ENCODE results near the gene MIA3. TPM values are rescaled to one million over a fixed set of nuclear protein-coding genes. Genes with fewer than 3 reads are reported as not detected.

Gene MIA3
- total and polyA plus RNA-seq, 9 of the 15 experiments (the other 6 are each of a cell fraction or from before 2014, with no cell fraction given): 21.6 to 89.4 (median 40.8) TPM

- TF ChIP-seq PHF8 (IDR thresholded peaks at IDR 0.05; ENCODE audit: borderline replicate concordance, low read length): no peak; the same call in 1 of the 2 replicates
- TF ChIP-seq ZNF431 (CRISPR knock-in tag; IDR thresholded peaks at IDR 0.05): no peak
- TF ChIP-seq E2F1 (CRISPR knock-in tag; IDR thresholded peaks at IDR 0.05): no peak
- TF ChIP-seq ZNF561 (CRISPR knock-in tag; conservative IDR thresholded peaks at IDR 0.05): no peak
- no peak for TF ChIP-seq ZNF253 (CRISPR knock-in tag; conservative IDR thresholded peaks at IDR 0.05)
- TF ChIP-seq EP400 (IDR thresholded peaks at IDR 0.05): peak; percentile 71
- no peak for TF ChIP-seq CHD4 (IDR thresholded peaks at IDR 0.05; ENCODE audit: insufficient read depth, insufficient replicate concordance, low read depth, low read length, poor library complexity, severe bottlenecking)
- no peak for TF ChIP-seq CBFA2T3 (IDR thresholded peaks at IDR 0.05)
- peak; percentile 39 for TF ChIP-seq NEUROD1 (IDR thresholded peaks at IDR 0.05; ENCODE audit: borderline replicate concordance, low read depth, low read length, partially characterized antibody)
- TF ChIP-seq E4F1 (CRISPR knock-in tag; IDR thresholded peaks at IDR 0.05; ENCODE audit: borderline replicate concordance): no peak
- no peak for TF ChIP-seq HDAC6 (IDR thresholded peaks at IDR 0.05; ENCODE audit: low read depth, low read length)
- no peak for TF ChIP-seq CHD7 (IDR thresholded peaks at IDR 0.05; ENCODE audit: low read depth, low read length)
- no peak for TF ChIP-seq LCOR (CRISPR knock-in tag; IDR thresholded peaks at IDR 0.05)
Measured at GRCh38 chr1:222617367-222617951, 438 bp upstream of the MIA3 start (continued).
